ENCODE data around the gene ARG2. TPM values are rescaled to one million over a fixed set of nuclear protein-coding genes. Genes with fewer than 3 reads are reported as not detected.
A peak's percentile ranks its signal among the peaks of the same experiment; 100 is the strongest.

Gene ARG2
- total RNA-seq, 2 experiments from 2014 or later = 3.7 to 3.9 TPM

DNA sequence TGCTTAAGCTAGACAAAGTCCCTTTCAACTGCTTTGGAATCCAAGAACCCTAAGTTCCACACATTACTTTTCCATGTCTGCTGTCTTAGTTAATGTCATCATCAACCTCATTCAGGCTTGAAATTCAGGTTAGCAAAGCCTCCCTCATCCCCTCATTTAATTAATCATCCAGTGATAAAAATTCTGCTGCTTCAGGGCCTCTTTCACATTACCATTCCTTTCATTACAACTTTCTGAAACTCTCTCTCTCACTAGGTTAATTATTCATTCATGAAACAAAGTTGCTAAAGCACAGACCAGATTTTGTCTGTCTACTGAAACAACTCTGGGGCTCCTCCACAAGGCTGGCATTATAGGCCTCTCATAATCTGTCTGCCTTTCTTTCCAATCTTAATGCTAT is 64.1 kb downstream of the ARG2 start:
- Mint-ChIP-seq H3K27ac (peak overlapping the region; percentile 23), H3K36me3 (ENCODE audit: low read depth) (peaks cover 77% of the 10 kb centered on the region), H3K4me1 (ENCODE audit: low read depth) (peaks cover 22% of the 10 kb centered on the region), H3K9me3 (no peaks in the 10 kb centered on the region), H3K4me3 (no peak overlapping the region), H3K27me3 (no peaks in the 10 kb centered on the region)
- Histone ChIP-seq H3K27me3 (ENCODE audit: control insufficient read depth in 1 of 2, insufficient read depth in 2 of 2, low read length in 2 of 2) (no peaks in the 10 kb centered on the region), H3K4me1 (ENCODE audit: insufficient read depth, low read length) (no peaks in the 10 kb centered on the region), H3K9me3 (ENCODE audit: control insufficient read depth in 1 of 2, insufficient read depth in 1 of 2, low read length in 2 of 2) (no peaks in the 10 kb centered on the region), H3K36me3 (ENCODE audit: insufficient read depth, low read length) (peaks cover 50% of the 10 kb centered on the region), H3K4me3 (ENCODE audit: low read length) (no peak overlapping the region), H3K27ac (ENCODE audit: low read depth in 1 of 2, low read length in 2 of 2) (no peak overlapping the region)
- TF ChIP-seq, protein P1, sequence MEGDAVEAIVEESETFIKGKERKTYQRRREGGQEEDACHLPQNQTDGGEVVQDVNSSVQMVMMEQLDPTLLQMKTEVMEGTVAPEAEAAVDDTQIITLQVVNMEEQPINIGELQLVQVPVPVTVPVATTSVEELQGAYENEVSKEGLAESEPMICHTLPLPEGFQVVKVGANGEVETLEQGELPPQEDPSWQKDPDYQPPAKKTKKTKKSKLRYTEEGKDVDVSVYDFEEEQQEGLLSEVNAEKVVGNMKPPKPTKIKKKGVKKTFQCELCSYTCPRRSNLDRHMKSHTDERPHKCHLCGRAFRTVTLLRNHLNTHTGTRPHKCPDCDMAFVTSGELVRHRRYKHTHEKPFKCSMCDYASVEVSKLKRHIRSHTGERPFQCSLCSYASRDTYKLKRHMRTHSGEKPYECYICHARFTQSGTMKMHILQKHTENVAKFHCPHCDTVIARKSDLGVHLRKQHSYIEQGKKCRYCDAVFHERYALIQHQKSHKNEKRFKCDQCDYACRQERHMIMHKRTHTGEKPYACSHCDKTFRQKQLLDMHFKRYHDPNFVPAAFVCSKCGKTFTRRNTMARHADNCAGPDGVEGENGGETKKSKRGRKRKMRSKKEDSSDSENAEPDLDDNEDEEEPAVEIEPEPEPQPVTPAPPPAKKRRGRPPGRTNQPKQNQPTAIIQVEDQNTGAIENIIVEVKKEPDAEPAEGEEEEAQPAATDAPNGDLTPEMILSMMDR (IDR thresholded peaks at IDR 0.05) = no peak
- intact Hi-C loops (cut with DNase I, micrococcal nuclease) = no loop called here
- ATAC-seq (ENCODE audit: poor library complexity) (no peak), DNase-seq (no peak)
- ChIA-PET POLR2A (interaction anchor here (0.7 kb wide), 1 partner anchor 11 kb away, joined by 3 read pairs; no protein-coding TSS in a partner anchor), CTCF (no interaction called here)

DNA sequence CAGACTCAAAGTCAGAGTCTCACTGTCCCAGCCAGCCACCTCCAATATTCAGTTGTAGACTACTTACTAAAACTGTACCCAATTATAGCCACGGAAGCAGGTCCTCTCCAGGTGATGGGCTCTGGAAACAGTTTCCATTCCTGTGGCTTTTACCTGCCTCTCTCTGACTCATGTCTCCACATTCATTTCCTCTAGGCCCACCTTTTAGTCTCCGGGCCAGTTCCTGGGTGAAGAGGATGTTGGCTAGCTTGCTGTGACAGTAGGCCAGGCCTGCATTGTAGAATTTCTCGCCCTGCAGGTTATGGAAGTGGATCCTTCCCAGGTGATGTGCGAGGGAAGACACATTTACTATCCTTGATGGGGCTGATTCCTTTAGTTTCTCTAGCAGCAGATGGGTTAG is 70.3 kb downstream of the ARG2 start:
- Mint-ChIP-seq H3K27me3 (no peaks in the 10 kb centered on the region), H3K9me3 (no peaks in the 10 kb centered on the region), H3K36me3 (ENCODE audit: low read depth) (peaks cover 71% of the 10 kb centered on the region), H3K4me3 (no peak overlapping the region), H3K4me1 (ENCODE audit: low read depth) (peaks cover 20% of the 10 kb centered on the region), H3K27ac (no peak overlapping the region)
- ATAC-seq (ENCODE audit: poor library complexity) (no peak), DNase-seq (no peak)
- H3K36me3 ChIP-seq (ENCODE audit: insufficient read depth, low read length) = peaks cover 56% of the 10 kb centered on the region
- intact Hi-C loops (cut with DNase I, micrococcal nuclease) = loop anchor here (10.0 kb wide), 2 partner anchors 325 to 1185 kb away; partner anchors contain the start of genes EIF2S1 (in 1 of the 2) and GPHN (in 1 of the 2)
- CTCF ChIA-PET = no interaction called here
- TF ChIP-seq, protein P1 (IDR thresholded peaks at IDR 0.05) = no peak
- H3K4me1 ChIP-seq (ENCODE audit: insufficient read depth, low read length) = peaks cover 13% of the 10 kb centered on the region
- H3K27me3 ChIP-seq (ENCODE audit: control insufficient read depth in 1 of 2, insufficient read depth in 2 of 2, low read length in 2 of 2) = no peaks in the 10 kb centered on the region
- H3K27ac ChIP-seq (ENCODE audit: low read depth in 1 of 2, low read length in 2 of 2) = no peak overlapping the region
- POLR2A ChIA-PET = no interaction called here
- H3K4me3 ChIP-seq (ENCODE audit: low read length) = no peak overlapping the region
- H3K9me3 ChIP-seq (ENCODE audit: control insufficient read depth in 1 of 2, insufficient read depth in 1 of 2, low read length in 2 of 2) = no peaks in the 10 kb centered on the region

DNA sequence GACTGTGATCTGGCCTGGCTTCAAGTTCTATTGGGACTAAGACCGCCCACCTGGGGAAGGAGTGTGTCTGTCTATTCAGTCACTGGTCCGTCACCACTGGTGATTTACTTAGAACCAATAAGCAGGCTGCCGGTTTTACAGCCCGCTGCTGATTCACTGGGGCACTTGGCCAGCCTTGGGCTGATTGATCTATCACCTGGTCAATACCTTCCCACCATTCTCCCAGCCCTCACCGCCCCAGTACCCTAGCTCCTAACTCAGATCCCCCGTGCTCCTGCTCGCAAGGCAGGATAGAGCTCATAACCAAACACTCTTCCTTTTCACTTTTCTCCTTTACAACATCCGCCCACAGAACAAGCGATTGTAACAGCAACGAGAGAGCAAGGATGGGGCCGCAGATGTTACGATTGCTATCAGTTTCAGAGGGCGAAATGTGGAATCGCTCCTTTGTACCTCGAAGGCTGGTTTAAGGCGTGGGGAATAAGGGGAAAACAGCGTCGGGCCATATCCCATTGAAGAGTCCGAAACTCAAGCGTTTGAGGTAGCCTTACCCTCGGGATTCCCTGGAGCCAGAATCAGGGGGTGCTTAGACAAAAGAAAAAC is 75.2 kb downstream of the ARG2 start:
- Mint-ChIP-seq H3K27me3 (no peaks in the 10 kb centered on the region), H3K4me3 (peak overlapping the region; percentile 88), H3K4me1 (ENCODE audit: low read depth) (peaks cover 27% of the 10 kb centered on the region), H3K27ac (peak overlapping the region; percentile 74), H3K9me3 (no peaks in the 10 kb centered on the region), H3K36me3 (ENCODE audit: low read depth) (peaks cover 27% of the 10 kb centered on the region)
- H3K9me3 ChIP-seq (ENCODE audit: control insufficient read depth in 1 of 2, insufficient read depth in 1 of 2, low read length in 2 of 2) = no peaks in the 10 kb centered on the region
- ChIA-PET POLR2A (interaction anchor here (1.0 to 5.1 kb wide), 10 partner anchors 9 to 335 kb away, joined by 3 to 42 read pairs (median 6); partner anchors contain the start of genes ARG2, ATP6V1D, EIF2S1 and PIGH), CTCF (interaction anchor here (0.6 to 5.3 kb wide), 7 partner anchors 10 to 1096 kb away, joined by 4 to 20 read pairs (median 6); partner anchors contain the start of genes ATP6V1D, EIF2S1, PIGH and VTI1B)
- TF ChIP-seq, protein P1 (IDR thresholded peaks at IDR 0.05) = no peak
- ATAC-seq (ENCODE audit: poor library complexity) (peak; percentile 60), DNase-seq (peak; percentile 16 to 83 (median 43))
- peaks cover 25% of the 10 kb centered on the region for H3K36me3 ChIP-seq (ENCODE audit: insufficient read depth, low read length)
- H3K27me3 ChIP-seq (ENCODE audit: control insufficient read depth in 1 of 2, insufficient read depth in 2 of 2, low read length in 2 of 2) = no peaks in the 10 kb centered on the region
- intact Hi-C loops (cut with DNase I, micrococcal nuclease) = loop anchor here (1.0 to 10.0 kb wide), 8 partner anchors 20 to 1190 kb away; partner anchors contain the start of genes PIGH (in 2 of the 2), VTI1B (in 2 of the 2), ARG2 (in 1 of the 2) and EIF2S1 (in 1 of the 2)
- H3K4me3 ChIP-seq (ENCODE audit: low read length) = peak overlapping the region; percentile 87
- peak overlapping the region; percentile 44 to 64 for H3K27ac ChIP-seq (ENCODE audit: low read depth in 1 of 2, low read length in 2 of 2)
- H3K4me1 ChIP-seq (ENCODE audit: insufficient read depth, low read length) = peaks cover 14% of the 10 kb centered on the region

All from CD4-positive, alpha-beta T cell (primary cell).